CD14-positive monocyte (primary cell): ENCODE measurements around the gene ENO2. TPM values are rescaled to one million over a fixed set of nuclear protein-coding genes. Genes with fewer than 3 reads are reported as not detected.

Experiments used
- DNase-seq, 3 donors: peaks; one replicate each; pipeline ENCODE4 v3.0.0-alpha.2; 2011 to 2022
- H2AFZ ChIP-seq: 2 replicates; pipeline ENCODE4 v1.6.0; 2012; ENCODE audit warnings: mild to moderate bottlenecking, low read depth, low read length, inconsistent platforms; ENCODE audit not compliant: insufficient read depth, poor library complexity, severe bottlenecking
- H3K27ac ChIP-seq, 2 donors: 1 replicate in 1 of 2; 2 replicates in 1 of 2; pipeline ENCODE4 v1.5.1; 2012 to 2013; ENCODE audit warnings: low read length in 2 of 2, control low read depth in 1 of 2, inconsistent platforms in 1 of 2, low read depth in 1 of 2, mild to moderate bottlenecking in 1 of 2
- H3K27me3 ChIP-seq, 2 donors: one replicate each; pipeline versions ENCODE4 v1.6.0 to v1.6.1; 2011 to 2013; ENCODE audit warnings: low read length in 2 of 2; ENCODE audit not compliant: control insufficient read depth in 2 of 2, insufficient read depth in 2 of 2
- H3K36me3 ChIP-seq, 2 donors: replicated peaks in 1 of 2; 1 replicate in 1 of 2; 2 replicates in 1 of 2; pipeline versions ENCODE4 v1.5.1 to v1.6.1; 2012 to 2013; ENCODE audit warnings: low read length in 2 of 2, control low read depth in 1 of 2, inconsistent platforms in 1 of 2, mild to moderate bottlenecking in 1 of 2; ENCODE audit not compliant: insufficient read depth in 2 of 2, control insufficient read depth in 1 of 2
- H3K4me1 ChIP-seq, 2 donors: 1 replicate in 1 of 2; 2 replicates in 1 of 2; pipeline versions ENCODE4 v1.5.1 to v1.6.1; 2012 to 2013; ENCODE audit warnings: low read length in 2 of 2, control low read depth in 1 of 2, inconsistent platforms in 1 of 2, mild to moderate bottlenecking in 1 of 2, moderate library complexity in 1 of 2; ENCODE audit not compliant: insufficient read depth in 2 of 2, control insufficient read depth in 1 of 2
- H3K4me2 ChIP-seq: replicated peaks from 2 replicates; pipeline ENCODE3; 2012; ENCODE audit warnings: low read length, moderate library complexity, mild to moderate bottlenecking; ENCODE audit not compliant: poor library complexity, severe bottlenecking; ENCODE audit errors: extremely low read depth
- H3K4me3 ChIP-seq, 3 experiments: fragments of 200-600 bp in 1 of 3; sonication (generic) in 1 of 3; replicated peaks in 1 of 3; 1 replicate in 2 of 3; 2 replicates in 1 of 3; pipeline ENCODE4 v1.5.1; 2011 to 2013; ENCODE audit warnings: low read length in 3 of 3, mild to moderate bottlenecking in 3 of 3, control low read depth in 2 of 3, low read depth in 2 of 3, inconsistent platforms in 1 of 3, moderate library complexity in 1 of 3
- H3K79me2 ChIP-seq: 2 replicates; pipeline ENCODE4 v1.6.0; 2012; ENCODE audit warnings: mild to moderate bottlenecking, control low read depth, inconsistent platforms, low read length, moderate library complexity; ENCODE audit not compliant: insufficient read depth
- H3K9ac ChIP-seq: 2 replicates; pipeline ENCODE4 v1.6.0; 2017; ENCODE audit warnings: low read length, mild to moderate bottlenecking; ENCODE audit not compliant: insufficient read depth, poor library complexity, severe bottlenecking
- H3K9me3 ChIP-seq, 2 donors: replicated peaks in 1 of 2; 1 replicate in 1 of 2; 2 replicates in 1 of 2; pipeline versions ENCODE4 v1.5.1 to v1.6.1; 2012 to 2013; ENCODE audit warnings: low read length in 2 of 2, control low read depth in 1 of 2; ENCODE audit not compliant: control insufficient read depth in 1 of 2, insufficient read depth in 1 of 2
- H4K20me1 ChIP-seq: 2 replicates; pipeline ENCODE4 v1.6.0; 2012; ENCODE audit warnings: mild to moderate bottlenecking, low read length, control low read depth, moderate library complexity; ENCODE audit not compliant: insufficient read depth
- H3K27ac Mint-ChIP-seq, 7 donors: one replicate each; pipeline ENCODE4 v1.8.0; 2020; ENCODE audit warnings: mild to moderate bottlenecking in 7 of 7, mixed read lengths in 7 of 7, moderate library complexity in 6 of 7, inconsistent platforms in 2 of 7
- H3K27me3 Mint-ChIP-seq, 3 donors: one replicate each; pipeline ENCODE4 v1.8.0; 2021 to 2022; ENCODE audit warnings: low read depth in 3 of 3, mild to moderate bottlenecking in 3 of 3, mixed read lengths in 3 of 3, moderate library complexity in 3 of 3, inconsistent platforms in 1 of 3
- H3K36me3 Mint-ChIP-seq, 2 donors: one replicate each; pipeline ENCODE4 v1.8.0; 2020; ENCODE audit warnings: mixed read lengths in 2 of 2, inconsistent platforms in 1 of 2, mild to moderate bottlenecking in 1 of 2
- H3K4me1 Mint-ChIP-seq: one replicate; pipeline ENCODE4 v1.8.0; 2020; ENCODE audit warnings: mild to moderate bottlenecking, mixed read lengths
- H3K4me3 Mint-ChIP-seq, 2 donors: one replicate each; pipeline ENCODE4 v1.8.0; 2020; ENCODE audit warnings: mild to moderate bottlenecking in 2 of 2, mixed read lengths in 2 of 2, moderate library complexity in 1 of 2
- H3K9me3 Mint-ChIP-seq, 7 donors: one replicate each; pipeline ENCODE4 v1.8.0; 2020 to 2022; ENCODE audit warnings: mixed read lengths in 7 of 7, mild to moderate bottlenecking in 6 of 7, moderate library complexity in 6 of 7, inconsistent platforms in 2 of 7
- WGBS: methylation state at CpG from one replicate; pipeline ENCODE4 v1.1.5; 2013; ENCODE audit warnings: missing lambda C conversion rate; ENCODE audit not compliant: insufficient coverage; 5-methylcytosine and 5-hydroxymethylcytosine counted together
- intact Hi-C, 2 donors: fragments of 100-400 bp; cut with micrococcal nuclease; formaldehyde crosslinking; loops; one replicate each; pipeline versions ENCODE4 v1.15.0 to v1.15.1; 2023
- polyA plus RNA-seq, 3 donors: library from polyadenylated mRNA; depleted of rRNA in 1 of 3; unstranded in 2 of 3; stranded (reverse) in 1 of 3; fragments of 300-500 nt in 2 of 3; fragments of >200 nt in 1 of 3; fragmentation: Illumina TruSeq in 2 of 3; gene quantifications; 1 replicate in 2 of 3; 2 replicates in 1 of 3; pipeline ENCODE4 v1.2.3, GENCODE V29; 2012 to 2021
- TF ChIP-seq, protein P1 (sequence below): fragments of 200-600 bp; IDR thresholded peaks from one replicate; pipeline ENCODE4 v1.8.0; 2022; ENCODE audit warnings: antibody characterized with exemption, mild to moderate bottlenecking

ENO2 gene
- polyA plus RNA-seq, 3 donors = 0.09 to 0.43 (median 0.19) TPM

DNA sequence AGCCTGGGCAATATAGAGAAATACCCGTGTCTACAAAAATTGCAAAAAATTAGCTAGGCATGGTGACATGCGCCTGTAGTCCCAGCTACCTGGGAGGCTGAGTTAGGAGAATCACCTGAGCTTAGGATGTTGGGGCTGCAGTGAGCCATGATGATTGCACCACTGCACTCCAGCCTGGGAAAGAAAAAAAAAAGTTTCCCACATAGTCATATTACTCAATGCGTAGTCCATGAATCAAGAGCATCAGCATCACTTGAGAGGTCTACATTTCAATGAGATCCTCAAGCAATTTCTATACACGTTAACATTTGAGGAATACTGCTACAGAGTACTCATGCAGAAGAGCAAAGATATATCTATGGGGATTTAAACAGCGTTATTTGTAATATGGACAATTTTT lies 15.0 kb upstream of the ENO2 start:
- Histone ChIP-seq H3K4me2 (peak overlapping the region; percentile 47), H3K4me3 (peak overlapping the region in 1 of 3 experiments; percentile 3), H3K27me3 (no peaks in the 10 kb centered on the region), H3K9me3 (no peaks in the 10 kb centered on the region), H4K20me1 (no peaks in the 10 kb centered on the region), H2AFZ (no peak overlapping the region), H3K4me1 (peaks cover 23 to 28% of the 10 kb centered on the region in 2 donors), H3K79me2 (no peaks in the 10 kb centered on the region), H3K9ac (no peak overlapping the region), H3K36me3 (no peaks in the 10 kb centered on the region), H3K27ac (peak overlapping the region in 1 of 2 donors; percentile 20)
- peak overlapping the region in 1 of 2 donors; percentile 46 for H3K4me3 Mint-ChIP-seq
- H3K27me3 Mint-ChIP-seq = peaks cover 2 to 3% (median 2%) of the 10 kb centered on the region in 3 donors
- H3K4me1 Mint-ChIP-seq = peaks cover 15% of the 10 kb centered on the region
- intact Hi-C loops = no loop called here
- TF ChIP-seq, protein P1, sequence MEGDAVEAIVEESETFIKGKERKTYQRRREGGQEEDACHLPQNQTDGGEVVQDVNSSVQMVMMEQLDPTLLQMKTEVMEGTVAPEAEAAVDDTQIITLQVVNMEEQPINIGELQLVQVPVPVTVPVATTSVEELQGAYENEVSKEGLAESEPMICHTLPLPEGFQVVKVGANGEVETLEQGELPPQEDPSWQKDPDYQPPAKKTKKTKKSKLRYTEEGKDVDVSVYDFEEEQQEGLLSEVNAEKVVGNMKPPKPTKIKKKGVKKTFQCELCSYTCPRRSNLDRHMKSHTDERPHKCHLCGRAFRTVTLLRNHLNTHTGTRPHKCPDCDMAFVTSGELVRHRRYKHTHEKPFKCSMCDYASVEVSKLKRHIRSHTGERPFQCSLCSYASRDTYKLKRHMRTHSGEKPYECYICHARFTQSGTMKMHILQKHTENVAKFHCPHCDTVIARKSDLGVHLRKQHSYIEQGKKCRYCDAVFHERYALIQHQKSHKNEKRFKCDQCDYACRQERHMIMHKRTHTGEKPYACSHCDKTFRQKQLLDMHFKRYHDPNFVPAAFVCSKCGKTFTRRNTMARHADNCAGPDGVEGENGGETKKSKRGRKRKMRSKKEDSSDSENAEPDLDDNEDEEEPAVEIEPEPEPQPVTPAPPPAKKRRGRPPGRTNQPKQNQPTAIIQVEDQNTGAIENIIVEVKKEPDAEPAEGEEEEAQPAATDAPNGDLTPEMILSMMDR = no peak
- peak in 2 of 3 donors; percentile 44 to 66 for DNase-seq
- WGBS = 79% methylated on average over 2 of the region's 5 CpGs
- peaks cover 0 to 2% (median 0%) of the 10 kb centered on the region in 7 donors for H3K9me3 Mint-ChIP-seq
- peak overlapping the region; percentile 2 to 85 (median 80) for H3K27ac Mint-ChIP-seq
- H3K36me3 Mint-ChIP-seq = peaks cover 0 to 3% of the 10 kb centered on the region in 2 donors

DNA sequence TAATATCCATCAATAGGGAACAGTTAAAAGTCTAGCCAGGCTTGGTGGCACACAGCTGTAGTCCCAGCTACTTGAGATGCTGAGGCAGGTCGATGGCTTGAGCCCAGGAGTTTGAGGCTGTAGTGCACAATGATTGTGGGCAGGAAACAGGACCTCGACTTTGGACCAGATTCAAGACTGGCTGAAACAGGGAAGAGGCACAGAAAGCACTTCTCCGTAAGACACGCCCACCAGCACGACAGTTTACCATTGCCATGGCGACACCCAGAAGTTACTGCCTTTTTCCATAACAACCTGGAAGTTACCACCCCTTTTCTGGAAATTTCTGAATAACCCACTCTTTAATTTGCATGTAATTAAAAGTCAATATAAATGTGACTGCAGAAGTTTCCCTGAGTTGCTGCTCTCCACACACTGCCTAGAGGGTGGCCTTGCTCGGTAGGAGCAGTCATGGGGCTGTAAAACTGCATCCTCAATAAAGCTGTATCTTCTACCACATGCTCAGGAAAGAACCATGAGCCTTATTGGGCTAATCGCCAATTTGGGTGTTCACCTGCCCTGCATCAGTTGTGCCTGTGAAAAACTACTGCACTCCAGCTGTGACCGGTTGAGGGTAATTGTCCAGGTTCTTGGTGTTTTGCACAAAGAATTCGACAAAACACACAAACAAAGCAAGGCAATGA lies 14.4 kb upstream of the ENO2 start:
- Histone ChIP-seq H3K4me3 (peak overlapping the region in 1 of 3 experiments; percentile 3), H2AFZ (no peak overlapping the region), H3K4me1 (peaks cover 21 to 26% of the 10 kb centered on the region in 2 donors), H3K79me2 (no peaks in the 10 kb centered on the region), H3K9ac (no peak overlapping the region), H3K36me3 (no peaks in the 10 kb centered on the region), H3K9me3 (no peaks in the 10 kb centered on the region), H3K27ac (peak overlapping the region in 1 of 2 donors; percentile 20), H3K27me3 (no peaks in the 10 kb centered on the region), H3K4me2 (peak overlapping the region; percentile 47), H4K20me1 (no peaks in the 10 kb centered on the region)
- H3K4me3 Mint-ChIP-seq = peak overlapping the region in 1 of 2 donors; percentile 46
- intact Hi-C loops = loop anchor here in 1 of 2 donors (10.0 kb wide), 1 partner anchor 45 kb away; the partner anchor contains the start of genes CDCA3 and USP5
- whole genome bisulfite sequencing = 28% methylated on average over 4 of the region's 10 CpGs
- H3K4me1 Mint-ChIP-seq = peaks cover 13% of the 10 kb centered on the region
- H3K27ac Mint-ChIP-seq = peak overlapping the region; percentile 2 to 85 (median 80)
- TF ChIP-seq, protein P1 = no peak
- peaks cover 2 to 3% (median 2%) of the 10 kb centered on the region in 3 donors for H3K27me3 Mint-ChIP-seq
- peaks cover 0 to 3% of the 10 kb centered on the region in 2 donors for H3K36me3 Mint-ChIP-seq
- no peaks in the 10 kb centered on the region for H3K9me3 Mint-ChIP-seq
- peak; percentile 64 to 86 (median 80) for DNase-seq
